Measurements from ENCODE around the gene PNPLA8.

PNPLA8 gene

DNA sequence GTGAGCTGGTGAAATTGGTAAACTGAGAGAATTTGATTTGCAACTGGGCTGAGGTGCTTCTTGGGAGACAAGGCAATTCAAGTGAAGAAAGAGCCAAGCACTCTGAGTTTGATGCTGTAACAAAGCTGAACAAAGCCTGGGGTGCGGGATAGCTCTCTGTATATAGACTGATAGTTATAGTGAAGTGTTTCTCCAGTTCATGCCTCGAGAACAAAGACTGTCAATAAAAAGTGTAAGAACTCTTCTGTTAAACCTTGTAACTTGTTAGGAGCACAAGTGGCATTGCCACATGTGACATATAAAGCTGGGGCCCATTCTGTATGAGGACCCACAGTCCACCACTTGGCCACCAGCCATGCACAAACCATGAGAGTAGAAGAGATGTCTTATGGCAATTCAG lies 11.3 kb upstream of the PNPLA8 start:
- TF ChIP-seq, protein P1, sequence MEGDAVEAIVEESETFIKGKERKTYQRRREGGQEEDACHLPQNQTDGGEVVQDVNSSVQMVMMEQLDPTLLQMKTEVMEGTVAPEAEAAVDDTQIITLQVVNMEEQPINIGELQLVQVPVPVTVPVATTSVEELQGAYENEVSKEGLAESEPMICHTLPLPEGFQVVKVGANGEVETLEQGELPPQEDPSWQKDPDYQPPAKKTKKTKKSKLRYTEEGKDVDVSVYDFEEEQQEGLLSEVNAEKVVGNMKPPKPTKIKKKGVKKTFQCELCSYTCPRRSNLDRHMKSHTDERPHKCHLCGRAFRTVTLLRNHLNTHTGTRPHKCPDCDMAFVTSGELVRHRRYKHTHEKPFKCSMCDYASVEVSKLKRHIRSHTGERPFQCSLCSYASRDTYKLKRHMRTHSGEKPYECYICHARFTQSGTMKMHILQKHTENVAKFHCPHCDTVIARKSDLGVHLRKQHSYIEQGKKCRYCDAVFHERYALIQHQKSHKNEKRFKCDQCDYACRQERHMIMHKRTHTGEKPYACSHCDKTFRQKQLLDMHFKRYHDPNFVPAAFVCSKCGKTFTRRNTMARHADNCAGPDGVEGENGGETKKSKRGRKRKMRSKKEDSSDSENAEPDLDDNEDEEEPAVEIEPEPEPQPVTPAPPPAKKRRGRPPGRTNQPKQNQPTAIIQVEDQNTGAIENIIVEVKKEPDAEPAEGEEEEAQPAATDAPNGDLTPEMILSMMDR (IDR thresholded peaks at IDR 0.05; ENCODE audit: low read depth, low read length), result no peak
- DNase-seq (ENCODE audit: extremely low read depth, low read depth), result no peak

DNA sequence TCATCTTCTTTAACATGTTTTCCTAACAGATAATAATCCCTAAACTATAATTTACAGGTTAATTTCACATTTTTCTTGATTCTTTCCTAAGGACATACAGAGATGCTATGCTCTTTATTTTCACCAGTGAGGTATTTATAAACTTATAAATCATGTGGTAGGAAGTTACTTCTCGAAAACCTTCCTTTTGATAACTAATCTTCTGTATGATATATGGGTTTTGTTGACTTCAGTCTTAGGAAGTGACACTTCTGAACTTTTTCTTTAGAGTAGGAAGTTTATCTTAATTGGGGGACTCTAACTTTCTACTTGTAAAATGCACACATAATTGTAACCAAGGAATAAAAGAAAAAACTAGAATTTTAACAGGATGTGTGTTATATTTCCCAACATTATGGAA lies 9.8 kb upstream of the PNPLA8 start:
- TF ChIP-seq, protein P1 (IDR thresholded peaks at IDR 0.05; ENCODE audit: low read depth, low read length), result no peak
- no peak for DNase-seq (ENCODE audit: extremely low read depth, low read depth)

DNA sequence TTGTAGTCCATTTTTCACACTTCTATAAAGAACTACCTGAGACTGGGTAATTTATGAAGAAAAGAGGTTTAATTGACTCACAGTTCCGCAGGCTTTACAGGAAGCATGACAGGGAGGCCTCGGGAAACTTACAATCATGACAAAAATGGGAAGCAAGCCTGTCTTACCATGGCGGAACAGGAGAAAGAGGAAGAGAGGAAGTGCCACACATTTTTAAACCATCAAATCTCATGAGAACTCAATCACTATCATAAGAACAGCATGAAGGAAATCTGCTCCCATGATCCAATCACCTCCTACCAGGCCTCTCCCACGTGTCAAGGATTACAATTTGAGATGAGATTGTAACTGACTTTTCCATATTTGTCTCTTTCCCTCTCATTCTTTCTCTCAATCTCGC lies 9.3 kb upstream of the PNPLA8 start:
- no peak for DNase-seq (ENCODE audit: extremely low read depth, low read depth)
- TF ChIP-seq, protein P1 (IDR thresholded peaks at IDR 0.05; ENCODE audit: low read depth, low read length), result no peak

DNA sequence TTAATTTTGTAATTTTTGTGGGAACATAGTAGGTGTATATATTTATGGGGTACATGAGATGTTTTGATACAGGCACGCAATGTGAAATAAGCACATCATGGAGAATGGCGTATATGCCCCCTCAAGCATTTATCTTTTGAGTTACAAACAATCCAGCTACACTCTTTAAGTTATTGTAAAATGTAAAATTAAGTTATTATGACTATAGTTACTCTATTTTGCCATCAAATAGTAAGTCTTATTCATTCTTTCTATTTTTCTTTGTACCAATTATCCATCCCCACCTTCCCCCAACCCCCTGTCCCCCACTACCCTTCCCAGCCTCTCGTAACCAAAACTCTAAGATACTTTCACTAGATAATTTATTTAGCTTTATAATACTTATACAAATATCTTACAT lies 7.8 kb upstream of the PNPLA8 start:
- no peak for DNase-seq (ENCODE audit: extremely low read depth, low read depth)
- TF ChIP-seq, protein P1 (IDR thresholded peaks at IDR 0.05; ENCODE audit: low read depth, low read length), result no peak

DNA sequence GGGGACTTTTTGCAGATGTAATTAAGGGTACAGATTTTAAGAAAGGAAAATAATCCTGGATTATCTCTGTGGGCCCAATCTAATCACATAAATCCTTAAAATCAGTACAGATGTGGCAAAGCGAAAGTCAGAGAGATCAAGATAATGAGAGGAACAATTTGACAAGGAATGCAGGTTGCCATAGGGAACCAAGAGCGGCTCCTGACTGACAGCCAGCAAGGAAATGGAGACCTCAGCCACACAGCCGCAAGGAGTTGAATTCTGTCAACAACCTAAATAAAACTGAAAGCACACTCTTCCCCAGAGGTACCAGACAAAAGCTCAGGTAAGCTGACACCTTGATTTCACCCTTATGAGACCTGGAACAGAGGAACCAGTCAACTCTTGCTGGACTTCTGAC lies 3.4 kb upstream of the PNPLA8 start:
- no peak for DNase-seq (ENCODE audit: extremely low read depth, low read depth)
- TF ChIP-seq, protein P1 (IDR thresholded peaks at IDR 0.05; ENCODE audit: low read depth, low read length), result no peak

DNA sequence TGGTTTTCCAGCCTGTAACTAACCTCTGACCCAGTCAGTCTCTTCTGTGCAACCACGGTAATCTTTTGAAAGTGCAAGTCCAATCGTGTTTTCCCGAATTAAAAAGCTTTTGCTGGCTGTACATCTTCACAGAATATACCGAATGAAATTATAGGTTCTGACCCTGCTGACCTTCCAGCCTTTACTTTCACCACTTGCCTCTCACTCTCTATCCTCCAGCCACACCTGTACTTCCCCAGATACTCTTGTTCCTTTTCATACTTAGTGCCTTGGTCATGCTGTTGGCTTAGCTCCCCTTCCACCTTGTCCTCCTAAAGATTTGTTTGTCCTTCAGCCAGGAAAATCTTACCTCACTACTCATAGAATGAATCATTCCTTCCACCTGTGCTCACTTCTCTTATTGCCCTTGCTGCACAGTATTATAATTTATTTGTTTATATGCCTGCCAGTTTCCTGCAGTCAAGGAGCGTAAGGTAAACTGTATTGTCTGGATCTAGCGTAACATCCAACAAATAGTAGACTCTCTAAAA lies 2.3 kb upstream of the PNPLA8 start:
- no peak for DNase-seq (ENCODE audit: extremely low read depth, low read depth)
- TF ChIP-seq, protein P1 (IDR thresholded peaks at IDR 0.05; ENCODE audit: low read depth, low read length), result no peak

DNA sequence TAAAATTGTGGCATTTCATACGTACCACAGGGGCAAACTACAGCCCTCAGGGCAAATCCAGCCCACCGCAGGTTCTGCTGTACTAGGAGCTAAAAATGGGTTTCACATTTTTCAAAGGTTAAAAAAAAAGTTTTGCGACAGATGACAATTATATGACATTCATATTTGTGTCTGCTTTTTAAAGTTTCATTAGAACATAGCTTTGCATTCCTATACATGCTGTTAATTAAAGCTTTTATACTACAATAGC lies 758 bp upstream of the PNPLA8 start:
- DNase-seq (ENCODE audit: extremely low read depth, low read depth), result no peak
- TF ChIP-seq, protein P1 (IDR thresholded peaks at IDR 0.05; ENCODE audit: low read depth, low read length), result no peak
